H9 (cell line): ENCODE data around the gene FGFR4. TPM values are rescaled to one million over a fixed set of nuclear protein-coding genes. Genes with fewer than 3 reads are reported as not detected.
A peak's percentile ranks its signal among the peaks of the same experiment; 100 is the strongest.

Experiments
- DNase-seq: peaks from one replicate; pipeline ENCODE4 v3.0.0-alpha.2; 2017
- H2AFZ ChIP-seq: one replicate; pipeline ENCODE4 v1.6.1; 2013; ENCODE audit warnings: mild to moderate bottlenecking, low read length, control low read depth, moderate library complexity
- H2AK5ac ChIP-seq: 2 replicates; pipeline ENCODE4 v1.6.1; 2013; ENCODE audit warnings: low read length, control low read depth, mixed read lengths; ENCODE audit not compliant: insufficient read length
- H2BK120ac ChIP-seq: one replicate; pipeline ENCODE4 v1.6.1; 2013; ENCODE audit warnings: low read depth, mild to moderate bottlenecking, low read length, control low read depth, inconsistent platforms; ENCODE audit not compliant: poor library complexity, severe bottlenecking
- H2BK12ac ChIP-seq: 2 replicates; pipeline ENCODE4 v1.6.1; 2013; ENCODE audit warnings: low read length, control low read depth, mixed read lengths, low read depth; ENCODE audit not compliant: insufficient read length
- H2BK15ac ChIP-seq: 2 replicates; pipeline ENCODE4 v1.6.1; 2013; ENCODE audit warnings: low read depth, low read length, control low read depth
- H2BK20ac ChIP-seq: one replicate; pipeline ENCODE4 v1.6.1; 2013; ENCODE audit warnings: low read depth, mild to moderate bottlenecking, low read length, control low read depth, inconsistent platforms; ENCODE audit not compliant: poor library complexity, severe bottlenecking
- H2BK5ac ChIP-seq: 2 replicates; pipeline ENCODE4 v1.6.1; 2013; ENCODE audit warnings: low read length, control low read depth, mixed read lengths; ENCODE audit not compliant: insufficient read length
- H3K14ac ChIP-seq: 2 replicates; pipeline ENCODE4 v1.6.1; 2013; ENCODE audit warnings: low read length, control low read depth; ENCODE audit not compliant: insufficient read depth
- H3K18ac ChIP-seq: 2 replicates; pipeline ENCODE4 v1.6.1; 2013; ENCODE audit warnings: low read depth, mild to moderate bottlenecking, mixed read lengths, low read length, control low read depth; ENCODE audit not compliant: insufficient read length
- H3K23ac ChIP-seq: 2 replicates; pipeline ENCODE4 v1.6.1; 2013; ENCODE audit warnings: low read length, control low read depth, mixed read lengths, low read depth; ENCODE audit not compliant: insufficient read length
- H3K23me2 ChIP-seq: 2 replicates; pipeline ENCODE4 v1.6.1; 2013; ENCODE audit warnings: low read depth, mild to moderate bottlenecking, mixed read lengths, low read length, control low read depth; ENCODE audit not compliant: insufficient read length, poor library complexity, severe bottlenecking
- H3K27ac ChIP-seq: 2 replicates; pipeline ENCODE4 v1.5.1; 2013; ENCODE audit warnings: low read length, control low read depth, mixed read lengths, low read depth; ENCODE audit not compliant: insufficient read length
- H3K27me3 ChIP-seq: 2 replicates; pipeline ENCODE4 v1.6.1; 2013; ENCODE audit warnings: low read length, control low read depth, inconsistent platforms; ENCODE audit not compliant: insufficient read depth
- H3K4ac ChIP-seq: 2 replicates; pipeline ENCODE4 v1.6.1; 2013; ENCODE audit warnings: low read depth, mild to moderate bottlenecking, control low read depth, inconsistent platforms, low read length, moderate library complexity
- H3K4me1 ChIP-seq: 2 replicates; pipeline ENCODE4 v1.6.1; 2013; ENCODE audit warnings: low read length, control low read depth, inconsistent platforms; ENCODE audit not compliant: insufficient read depth
- H3K4me2 ChIP-seq: 2 replicates; pipeline ENCODE4 v1.6.1; 2013; ENCODE audit warnings: low read length, control low read depth, mixed read lengths; ENCODE audit not compliant: insufficient read length, insufficient read depth
- H3K56ac ChIP-seq: 2 replicates; pipeline ENCODE4 v1.6.1; 2013; ENCODE audit warnings: low read depth, mild to moderate bottlenecking, mixed read lengths, low read length, control low read depth; ENCODE audit not compliant: insufficient read length
- H3K79me1 ChIP-seq: 2 replicates; pipeline ENCODE4 v1.6.1; 2013; ENCODE audit warnings: low read depth, mild to moderate bottlenecking, moderate library complexity, low read length, control low read depth, inconsistent platforms; ENCODE audit not compliant: insufficient read depth, poor library complexity, severe bottlenecking
- H3K79me2 ChIP-seq: 2 replicates; pipeline ENCODE4 v1.6.1; 2013; ENCODE audit warnings: low read length, control low read depth, inconsistent platforms; ENCODE audit not compliant: insufficient read depth
- H3K9ac ChIP-seq: 2 replicates; pipeline ENCODE4 v1.6.1; 2013; ENCODE audit warnings: low read length, control low read depth, mixed read lengths; ENCODE audit not compliant: insufficient read length; ENCODE audit errors: extremely low read depth
- H3K9me3 ChIP-seq: one replicate; pipeline ENCODE4 v1.6.1; 2013; ENCODE audit warnings: low read depth, low read length, inconsistent platforms; ENCODE audit not compliant: control insufficient read depth
- H3T11ph ChIP-seq: one replicate; pipeline ENCODE4 v1.6.1; 2013; ENCODE audit warnings: mild to moderate bottlenecking, low read length, control low read depth, inconsistent platforms
- H4K20me1 ChIP-seq: one replicate; pipeline ENCODE4 v1.6.1; 2013; ENCODE audit not compliant: control insufficient read depth, insufficient read length, insufficient read depth
- H4K5ac ChIP-seq: 2 replicates; pipeline ENCODE4 v1.6.1; 2013; ENCODE audit warnings: low read depth, mild to moderate bottlenecking, mixed read lengths, low read length, control low read depth; ENCODE audit not compliant: insufficient read length
- H4K8ac ChIP-seq: replicated peaks from 2 replicates; pipeline ENCODE4 v1.6.1; 2013; ENCODE audit warnings: low read length, control low read depth, mixed read lengths, low read depth; ENCODE audit not compliant: insufficient read length
- H4K91ac ChIP-seq: 2 replicates; pipeline ENCODE4 v1.6.1; 2013; ENCODE audit warnings: low read depth, mild to moderate bottlenecking, moderate library complexity, mixed read lengths, low read length, control low read depth; ENCODE audit not compliant: insufficient read length
- H3K27ac Mint-ChIP-seq, 3 experiments: 2 replicates in 2 of 3; 3 replicates in 1 of 3; pipeline ENCODE4 v1.8.0; 2020 to 2021; ENCODE audit warnings: mixed read lengths in 3 of 3, mild to moderate bottlenecking in 1 of 3, moderate library complexity in 1 of 3
- H3K27me3 Mint-ChIP-seq: 2 replicates; pipeline ENCODE4 v1.8.0; 2021; ENCODE audit warnings: low read depth, mild to moderate bottlenecking, moderate library complexity, mixed read lengths
- H3K36me3 Mint-ChIP-seq, 3 experiments: 2 replicates in 2 of 3; 3 replicates in 1 of 3; pipeline ENCODE4 v1.8.0; 2020 to 2021; ENCODE audit warnings: low read depth in 3 of 3, mixed read lengths in 3 of 3; ENCODE audit not compliant: insufficient read depth in 1 of 3
- H3K4me1 Mint-ChIP-seq, 2 experiments: 2 replicates each; pipeline ENCODE4 v1.8.0; 2020; ENCODE audit warnings: mixed read lengths in 2 of 2
- H3K4me3 Mint-ChIP-seq, 2 experiments: 2 replicates in 1 of 2; 3 replicates in 1 of 2; pipeline ENCODE4 v1.8.0; 2020 to 2021; ENCODE audit warnings: mild to moderate bottlenecking in 2 of 2, mixed read lengths in 2 of 2, moderate library complexity in 1 of 2
- H3K9me3 Mint-ChIP-seq, 2 experiments: 2 replicates in 1 of 2; 3 replicates in 1 of 2; pipeline ENCODE4 v1.8.0; 2020; ENCODE audit warnings: mild to moderate bottlenecking in 2 of 2, mixed read lengths in 2 of 2, moderate library complexity in 1 of 2
- CTCF ChIP-seq: fragments of 200-600 bp; sonication (generic); conservative IDR thresholded peaks from 3 replicates; pipeline ENCODE4 v1.8.0; 2021; ENCODE audit warnings: antibody characterized with exemption, mild to moderate bottlenecking
- WGBS: extraction: QIAGEN DNeasy Blood & Tissue Kit; methylation state at CpG from one replicate; pipeline ENCODE4 v1.1.7; 2013; ENCODE audit warnings: missing lambda C conversion rate, low lambda C conversion rate, mixed read lengths; ENCODE audit not compliant: insufficient read length; ENCODE audit errors: extremely low coverage; 5-methylcytosine and 5-hydroxymethylcytosine counted together
- total RNA-seq: library from RNA; stranded (reverse); gene quantifications from 2 replicates; pipeline ENCODE4 v1.2.1, GENCODE V29; 2021

FGFR4 gene
- total RNA-seq, 1 experiment from 2014 or later = 52.8 TPM

- Histone ChIP-seq H4K91ac (no peak overlapping the region), H3K4me1 (no peaks in the 10 kb centered on the region), H2BK120ac (no peak overlapping the region), H3K27ac (no peak overlapping the region), H3K9ac (no peak overlapping the region), H3K23ac (no peak overlapping the region), H3K4me2 (no peak overlapping the region), H4K5ac (no peak overlapping the region), H4K8ac (no peak overlapping the region), H2AFZ (no peak overlapping the region), H3K23me2 (no peaks in the 10 kb centered on the region), H2BK20ac (no peak overlapping the region), H2BK12ac (no peak overlapping the region), H2AK5ac (no peak overlapping the region), H3K79me1 (no peaks in the 10 kb centered on the region), H3K27me3 (no peaks in the 10 kb centered on the region), H3K4ac (no peak overlapping the region), H4K20me1 (no peaks in the 10 kb centered on the region), H3K14ac (no peak overlapping the region), H3K56ac (no peak overlapping the region), H3K79me2 (no peaks in the 10 kb centered on the region), H2BK15ac (no peak overlapping the region), H3K18ac (no peak overlapping the region), H3K9me3 (no peaks in the 10 kb centered on the region), H2BK5ac (no peak overlapping the region), H3T11ph (no peak overlapping the region)
- Mint-ChIP-seq H3K4me1 (peaks cover 8 to 22% of the 10 kb centered on the region in 2 experiments), H3K36me3 (no peaks in the 10 kb centered on the region; a peak in 1 of 7 replicates), H3K27ac (peak overlapping the region in 2 of 3 experiments; percentile 40 to 69; a peak in 3 of 7 replicates), H3K9me3 (no peaks in the 10 kb centered on the region), H3K4me3 (no peak overlapping the region; a peak in 1 of 5 replicates), H3K27me3 (peaks cover 7% of the 10 kb centered on the region)
- DNase-seq = peak; percentile 89
- no peak for TF ChIP-seq CTCF
- no CpG with 5 or more reads among the region's 4 CpGs for WGBS
Observed at GRCh38 chr5:177124486-177124991, 37.8 kb downstream of the FGFR4 start.
